Uterus (tissue), 4 donors: Measurements from ENCODE around the gene BIK. TPM values are rescaled to one million over a fixed set of nuclear protein-coding genes. Genes with fewer than 3 reads are reported as not detected.

Experiments
- DNase-seq, 2 donors: peaks; one replicate each; pipeline ENCODE4 v3.0.0-alpha.2; 2019 to 2020
- H3K27ac ChIP-seq, 2 donors: fragments of 200-600 bp; sonication (generic); 1 replicate in 1 of 2; 2 replicates in 1 of 2; pipeline ENCODE4 v1.5.1; 2016 to 2018
- H3K27me3 ChIP-seq, 2 donors: fragments of 200-600 bp; sonication (generic); one replicate each; pipeline ENCODE4 v1.5.1; 2018 to 2019; ENCODE audit warnings: control low read depth in 1 of 2
- H3K36me3 ChIP-seq, 2 donors: fragments of 200-600 bp; sonication (generic); one replicate each; pipeline ENCODE4 v1.5.1; 2019; ENCODE audit warnings: control low read depth in 1 of 2
- H3K4me1 ChIP-seq, 2 donors: fragments of 200-600 bp; sonication (generic); one replicate each; pipeline ENCODE4 v1.5.1; 2018 to 2019; ENCODE audit warnings: control low read depth in 1 of 2
- H3K4me3 ChIP-seq, 2 donors: fragments of 200-600 bp; sonication (generic); 1 replicate in 1 of 2; 2 replicates in 1 of 2; pipeline ENCODE4 v1.5.1; 2018 to 2019; ENCODE audit warnings: mild to moderate bottlenecking in 1 of 2
- H3K9me3 ChIP-seq, 2 donors: fragments of 200-600 bp; sonication (generic); one replicate each; pipeline ENCODE4 v1.5.1; 2019; ENCODE audit warnings: control low read depth in 1 of 2
- CTCF ChIP-seq, 4 experiments: fragments of 200-600 bp in 2 of 4; fragments of 450-650 bp in 2 of 4; sonication (generic) in 2 of 4; IDR thresholded peaks; one replicate each; pipeline ENCODE4 v1.5.1; 2016 to 2019; ENCODE audit warnings: antibody characterized with exemption in 4 of 4, mild to moderate bottlenecking in 2 of 4, moderate library complexity in 1 of 4
- POLR2A ChIP-seq, 2 donors: fragments of 450-650 bp; IDR thresholded peaks; one replicate each; pipeline ENCODE4 v1.6.1; 2016; ENCODE audit warnings: antibody characterized with exemption in 2 of 2, mild to moderate bottlenecking in 1 of 2, moderate library complexity in 1 of 2
- intact Hi-C: fragments of 100-400 bp; cut with DNase I; formaldehyde crosslinking; loops from one replicate; pipeline ENCODE4 v1.15.1; 2023; ENCODE audit warnings: low total_unique reads
- total RNA-seq, 4 donors: library from RNA; depleted of rRNA in 3 of 4; stranded (reverse); fragments of >200 nt in 3 of 4; gene quantifications; one replicate each; pipeline versions ENCODE4 v1.1.0 to v1.2.4, GENCODE V29; 2014 to 2023
- donor health status: DM: yes; HTN: yes; CAD: no.

The BIK gene
- total RNA-seq, 4 donors from 2014 or later = 0.49 to 0.77 (median 0.76) TPM; not detected in 1

GRCh38 chr22:43177479-43177878 lies 66.9 kb downstream of the BIK start:
- intact Hi-C loops = no loop called here
- no peak for TF ChIP-seq CTCF (IDR thresholded peaks at IDR 0.05)
- no peak for TF ChIP-seq POLR2A (IDR thresholded peaks at IDR 0.05)
- no peaks in the 10 kb centered on the region for H3K27me3 ChIP-seq
- H3K9me3 ChIP-seq = no peaks in the 10 kb centered on the region
- no peak overlapping the region for H3K4me3 ChIP-seq
- H3K36me3 ChIP-seq = no peaks in the 10 kb centered on the region
- no peak overlapping the region for H3K27ac ChIP-seq
- DNase-seq = no peak
- H3K4me1 ChIP-seq = no peaks in the 10 kb centered on the region

Other genes with a start within 250 kb of the BIK start
- 10 to 100 TPM; 34.4 to 66.1 (median 48.0) TPM for gene PACSIN2, start 95.6 kb upstream of the BIK start, total RNA-seq
- gene TTLL1, start 21.4 kb upstream of the BIK start, total RNA-seq = 10 to 100 TPM in 1 of 4 donors, 1 to 10 TPM in 3; 3.6 to 12.5 (median 5.3) TPM
- gene MCAT, start 32.6 kb downstream of the BIK start, total RNA-seq = 100 to 1,000 TPM in 1 of 4 donors, 10 to 100 TPM in 2, 1 to 10 TPM in 1; 7.6 to 102 (median 17.6) TPM
- gene TSPO, start 40.8 kb downstream of the BIK start, total RNA-seq = 100 to 1,000 TPM in 2 of 4 donors, 10 to 100 TPM in 2; 73.7 to 267 (median 148) TPM
- 10 to 100 TPM in 2 of 4 donors, 1 to 10 TPM in 2; 6.7 to 29.7 (median 17.3) TPM for gene TTLL12, start 76.4 kb downstream of the BIK start, total RNA-seq
- 1 to 10 TPM in 1 of 4 donors, under 1 TPM in 2, not detected in 1; 0.14 to 1.7 (median 0.26) TPM for gene SCUBE1, start 232.6 kb downstream of the BIK start, total RNA-seq